GM20000 (cell line): ENCODE measurements around the gene RALGPS1.

Experiments used
- DNase-seq: peaks from one replicate; pipeline ENCODE4 v3.0.0; 2012; ENCODE audit warnings: low spot score
- CTCF ChIP-seq: IDR thresholded peaks from 2 replicates; pipeline ENCODE4 v1.5.1; 2012; ENCODE audit warnings: mild to moderate bottlenecking, control low read depth; ENCODE audit errors: extremely low read depth, missing control alignments

Gene RALGPS1

GRCh38 chr9:127133739-127134167 lies 219.2 kb downstream of the RALGPS1 start:
- no peak for DNase-seq
- TF ChIP-seq CTCF = no peak

- DNase-seq = no peak
- no peak for TF ChIP-seq CTCF
These were observed 220.6 kb downstream of the RALGPS1 start for GRCh38 chr9:127135056-127135745.

- DNase-seq = no peak
- TF ChIP-seq CTCF = no peak
These were observed 221.7 kb downstream of the RALGPS1 start for GRCh38 chr9:127136081-127136879.

- DNase-seq = no peak
- no peak for TF ChIP-seq CTCF
These were observed 222.5 kb downstream of the RALGPS1 start for GRCh38 chr9:127136880-127137639.

GRCh38 chr9:127137640-127138360 lies 223.2 kb downstream of the RALGPS1 start:
- TF ChIP-seq CTCF = no peak
- no peak for DNase-seq

GRCh38 chr9:127138444-127138843 lies 223.9 kb downstream of the RALGPS1 start:
- no peak for DNase-seq
- no peak for TF ChIP-seq CTCF
